HG02678 (cell line): ENCODE results near the gene UVSSA.
"Not testable (repeated sequence)": the region's sequence is repeated elsewhere in the genome, so short reads cannot be mapped to it uniquely, and the experiment has no call there.

Source experiments
- ATAC-seq: cut with Tn5 transposase; IDR thresholded peaks from one replicate; pipeline ENCODE4 v1.9.1; 2021; ENCODE audit warnings: mild to moderate bottlenecking, moderate library complexity; ENCODE audit not compliant: unreplicated experiment

The UVSSA gene

DNA sequence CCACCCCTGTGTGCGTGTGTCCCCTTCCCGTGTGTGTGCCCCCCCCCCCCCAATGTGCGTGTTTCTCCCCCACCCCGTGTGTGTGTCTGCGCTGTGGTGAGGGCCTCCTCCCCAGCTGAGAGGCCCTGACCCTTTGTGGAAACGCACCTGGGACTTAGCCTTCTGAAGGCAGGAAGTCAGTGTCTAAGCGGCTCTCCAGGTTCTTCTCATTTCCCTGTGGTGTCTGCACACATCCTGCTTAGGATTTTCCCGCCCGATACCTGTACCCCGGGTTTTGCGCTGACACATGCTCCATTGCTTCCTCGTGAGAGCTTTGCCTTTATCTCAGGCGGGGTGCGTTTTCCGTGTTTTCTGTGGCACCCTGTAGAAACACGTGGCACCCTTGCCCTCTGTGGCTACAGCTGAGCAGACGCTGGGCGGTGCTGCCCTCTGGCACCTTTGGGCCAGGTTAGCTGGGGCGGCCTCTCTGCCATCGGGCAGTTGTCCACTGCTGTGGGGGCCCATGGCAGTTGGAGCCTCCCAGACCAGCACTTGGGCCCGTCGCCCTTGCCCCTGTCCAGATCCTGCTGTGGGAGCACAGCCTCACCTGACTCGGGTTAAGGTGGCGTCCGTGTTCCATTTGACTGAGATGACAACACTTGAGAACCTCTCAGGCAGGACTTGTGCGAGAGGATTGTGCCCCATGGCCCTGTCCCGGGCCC is 31.0 kb upstream of the UVSSA start:
- no peak for ATAC-seq

DNA sequence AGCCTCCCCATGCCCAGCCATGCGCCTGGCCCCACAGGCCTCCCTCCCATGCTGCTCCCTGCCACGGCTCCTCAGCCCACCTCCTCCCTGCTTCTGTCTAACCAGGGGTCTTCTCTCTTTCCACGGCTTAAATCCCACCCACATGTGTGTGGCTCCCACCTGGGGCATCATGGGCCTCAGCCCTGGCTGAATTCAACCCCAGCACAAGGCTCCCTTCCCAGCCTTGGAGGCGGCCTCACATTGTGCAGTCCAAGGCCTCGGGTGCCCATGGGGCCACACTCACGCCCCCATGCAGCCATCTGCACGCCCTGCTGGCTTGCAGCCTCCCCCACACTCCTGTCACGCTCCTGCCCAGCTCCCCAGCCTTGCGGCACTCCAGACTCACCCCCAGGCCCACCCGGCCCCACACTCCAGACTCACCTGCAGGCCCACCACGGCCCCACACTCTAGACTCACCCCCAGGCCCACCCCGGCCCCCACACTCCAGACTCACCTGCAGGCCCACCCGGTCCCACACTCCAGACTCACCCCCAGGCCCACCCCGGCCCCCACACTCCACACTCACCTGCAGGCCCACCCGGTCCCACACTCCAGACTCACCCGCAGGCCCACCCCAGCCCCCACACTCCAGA is 30.4 kb upstream of the UVSSA start:
- ATAC-seq: no peak

DNA sequence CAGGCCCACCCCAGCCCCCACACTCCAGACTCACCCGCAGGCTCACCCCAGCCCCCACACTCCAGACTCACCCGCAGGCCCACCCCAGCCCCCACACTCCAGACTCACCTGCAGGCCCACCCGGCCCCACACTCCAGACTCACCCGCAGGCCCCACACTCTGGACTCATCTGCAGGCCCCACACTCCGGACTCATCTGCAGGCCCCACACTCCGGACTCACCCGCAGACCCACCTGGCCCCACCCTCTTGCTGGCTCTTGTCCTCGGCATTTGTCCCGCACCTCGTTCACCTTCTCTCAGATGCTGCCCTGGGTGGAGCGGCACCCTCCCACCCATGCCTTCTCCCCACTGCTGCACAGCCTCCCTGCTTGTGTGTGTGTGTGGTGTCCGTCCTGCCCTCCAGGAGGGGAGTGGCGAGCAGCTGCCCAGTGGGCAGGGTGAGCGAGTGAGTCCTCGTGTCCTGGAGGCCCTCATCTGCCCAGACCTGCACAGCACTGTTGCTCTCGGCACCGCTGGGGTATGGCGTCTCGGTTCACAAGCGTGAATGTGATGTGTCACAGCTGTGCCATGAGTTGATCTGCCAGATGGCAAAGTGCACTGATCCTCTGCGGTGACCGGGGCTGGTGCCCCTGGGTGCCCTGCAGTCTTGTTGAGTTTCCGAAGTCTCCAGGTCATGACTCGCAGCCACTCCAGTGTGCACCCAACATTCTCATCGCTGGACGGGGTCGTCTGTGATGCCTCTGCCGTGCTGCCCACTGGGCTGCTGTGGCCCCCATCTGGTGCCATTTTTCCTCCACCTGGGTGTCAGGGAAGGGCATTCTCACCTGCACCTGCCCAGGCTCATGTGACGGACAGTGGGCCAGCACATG is 29.6 kb upstream of the UVSSA start:
- no peak for ATAC-seq

DNA sequence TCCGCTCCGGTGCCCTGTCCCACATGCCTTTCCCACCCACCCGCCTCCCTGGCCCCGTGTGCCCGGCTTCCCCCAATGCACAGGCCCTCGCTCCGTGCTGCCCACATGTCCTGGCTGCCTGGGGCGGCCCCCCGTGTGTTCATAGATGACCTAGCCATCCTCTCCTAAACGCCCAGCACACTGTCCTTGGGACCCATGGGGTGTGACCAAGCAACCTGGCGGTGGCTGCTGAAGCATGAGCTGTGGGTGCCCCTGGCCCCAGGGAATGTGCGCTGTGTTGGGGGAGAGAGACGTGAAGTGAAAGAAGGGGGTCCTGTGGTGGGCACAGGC is 29.0 kb upstream of the UVSSA start:
- no peak for ATAC-seq

DNA sequence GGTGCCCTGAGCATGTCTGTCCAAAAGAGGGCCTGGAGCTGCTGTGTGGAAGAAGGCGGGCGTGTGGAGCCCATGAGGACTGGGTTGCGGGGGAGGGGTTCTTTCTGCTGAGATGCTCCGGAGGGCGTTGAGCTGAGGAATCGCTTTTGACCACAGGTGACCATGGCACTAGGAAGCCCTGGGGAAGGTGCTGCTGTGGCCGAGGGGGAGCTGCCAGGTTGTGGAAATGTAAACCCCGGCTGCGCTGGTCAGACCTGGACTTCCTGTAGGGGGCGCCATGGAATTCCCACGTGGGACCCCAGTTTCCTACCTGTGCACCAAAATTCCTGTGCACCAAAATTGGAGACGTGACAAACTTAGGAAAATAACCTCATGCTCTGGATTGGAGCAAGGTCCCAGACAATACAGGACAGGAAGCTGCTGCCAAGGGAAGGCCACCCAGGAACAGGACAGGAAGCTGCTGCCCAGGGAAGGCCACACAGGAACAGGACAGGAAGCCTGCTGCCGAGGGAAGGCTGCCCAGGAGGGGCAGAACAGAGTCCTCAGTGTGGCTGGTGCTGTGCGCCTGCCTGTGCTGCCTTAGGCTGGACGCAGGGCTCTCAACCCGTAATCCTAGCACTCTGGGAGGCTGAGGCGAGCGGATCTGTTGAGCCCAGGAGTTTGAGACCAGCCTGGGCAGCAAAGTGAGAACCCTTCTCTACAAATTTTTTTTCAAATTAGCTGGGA is 28.4 kb upstream of the UVSSA start:
- ATAC-seq: no peak

DNA sequence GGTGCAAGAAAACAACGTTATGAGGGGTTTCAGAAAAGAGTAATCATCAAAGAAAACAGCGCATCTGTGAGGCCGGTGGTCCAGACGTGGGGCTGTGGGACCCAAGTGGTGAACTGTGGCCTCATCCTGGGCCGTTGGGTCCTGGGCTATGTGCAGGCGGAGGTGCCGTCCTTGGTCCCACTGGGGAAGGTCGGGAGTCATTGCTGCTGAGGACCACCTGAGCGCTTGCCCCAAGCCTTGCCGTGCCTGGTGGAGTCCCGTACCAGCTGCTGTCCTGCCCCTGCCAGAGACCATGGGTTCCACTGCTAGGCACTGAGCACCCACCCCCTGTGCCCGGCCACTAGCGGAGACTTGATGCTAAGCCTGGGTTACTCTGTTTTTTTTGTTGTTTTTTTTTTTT is 25.5 kb upstream of the UVSSA start:
- ATAC-seq: no peak

DNA sequence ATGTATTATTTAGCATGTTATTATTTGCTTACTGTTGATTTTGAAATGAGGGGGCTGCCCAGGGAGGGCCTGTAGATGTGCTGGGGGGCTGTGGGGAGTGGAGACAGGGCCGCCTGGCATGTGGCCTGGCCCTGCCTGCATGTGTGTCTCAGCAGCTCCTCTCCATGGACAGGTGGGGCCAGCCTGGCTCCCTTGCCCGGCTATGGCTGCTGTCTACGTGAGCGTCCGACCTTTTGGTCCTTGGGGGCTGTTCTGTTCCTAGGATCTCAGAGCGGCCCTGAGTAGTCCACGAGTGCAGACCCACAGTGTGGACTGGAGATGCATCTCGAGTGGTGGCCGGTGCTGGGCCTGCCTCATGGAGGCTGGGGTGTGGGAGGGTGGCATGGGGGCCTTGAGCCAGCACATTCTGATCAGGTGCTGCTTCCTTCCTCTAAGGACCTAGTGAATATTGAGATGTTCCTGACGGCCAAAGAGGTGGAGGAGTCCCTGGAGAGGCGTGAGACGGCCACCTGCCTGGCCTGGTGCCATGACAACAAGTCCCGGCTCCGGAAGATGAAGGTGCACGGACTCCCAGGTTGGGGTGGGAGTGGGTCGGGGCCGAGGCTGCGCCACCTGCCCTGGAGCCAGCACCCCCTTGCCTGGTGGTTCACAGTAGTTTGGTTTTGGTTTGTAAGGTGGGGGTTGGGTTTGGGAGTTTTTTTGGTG is 24.9 kb upstream of the UVSSA start:
- no peak for ATAC-seq

DNA sequence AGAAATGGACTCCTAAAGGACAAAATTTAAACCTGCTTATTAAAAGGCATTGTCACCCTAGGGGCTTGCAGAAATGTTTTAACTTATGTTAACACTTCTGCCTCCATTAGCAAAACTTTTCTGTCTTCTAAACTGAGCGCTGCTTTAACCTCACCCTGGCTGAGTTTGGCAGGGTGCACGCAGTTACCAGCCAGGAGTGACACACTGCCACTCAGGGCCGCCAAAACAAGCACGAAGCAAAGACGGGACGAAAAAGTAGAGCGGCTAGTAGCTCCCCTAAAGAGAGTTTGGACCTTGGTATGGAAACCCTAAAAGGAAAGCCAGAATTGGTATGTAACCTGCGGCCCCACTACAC is 23.8 kb upstream of the UVSSA start:
- ATAC-seq: no peak

DNA sequence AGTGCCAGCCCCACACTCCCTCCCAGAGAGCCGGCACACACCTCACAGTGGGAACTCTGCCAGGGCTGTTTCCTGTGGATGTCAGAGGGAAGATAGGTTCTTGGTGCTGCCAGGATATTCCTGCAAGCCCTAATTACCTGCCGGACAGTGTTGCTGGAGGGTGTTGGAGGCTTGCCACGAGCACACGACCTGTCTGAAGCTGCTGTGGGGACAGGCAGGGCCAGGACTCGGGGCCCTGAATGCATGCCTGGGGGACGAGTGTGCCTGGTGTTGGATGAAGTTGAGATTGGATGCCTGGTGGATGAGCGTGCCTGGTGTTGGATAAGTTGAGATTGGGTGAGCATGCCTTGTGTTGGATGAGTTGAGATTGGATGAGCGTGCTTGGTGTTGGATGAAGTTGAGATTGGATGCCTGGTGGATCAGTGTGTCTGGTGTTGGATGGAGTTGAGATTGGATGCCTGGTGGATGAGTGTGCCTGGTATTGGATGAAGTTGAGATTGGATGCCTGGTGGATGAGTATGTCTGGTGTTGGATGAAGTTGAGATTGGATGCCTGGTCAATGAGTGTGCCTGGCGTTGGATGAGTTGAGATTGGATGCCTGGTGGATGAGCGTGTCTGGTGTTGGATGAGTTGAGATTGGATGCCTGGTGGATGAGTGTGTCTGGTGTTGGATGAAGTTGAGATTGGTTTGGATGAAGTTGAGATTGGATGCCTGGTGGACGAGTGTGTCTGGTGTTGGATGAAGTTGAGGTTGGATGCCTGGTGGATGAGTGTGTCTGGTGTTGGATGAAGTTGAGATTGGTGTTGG is 23.2 kb upstream of the UVSSA start:
- no peak for ATAC-seq

DNA sequence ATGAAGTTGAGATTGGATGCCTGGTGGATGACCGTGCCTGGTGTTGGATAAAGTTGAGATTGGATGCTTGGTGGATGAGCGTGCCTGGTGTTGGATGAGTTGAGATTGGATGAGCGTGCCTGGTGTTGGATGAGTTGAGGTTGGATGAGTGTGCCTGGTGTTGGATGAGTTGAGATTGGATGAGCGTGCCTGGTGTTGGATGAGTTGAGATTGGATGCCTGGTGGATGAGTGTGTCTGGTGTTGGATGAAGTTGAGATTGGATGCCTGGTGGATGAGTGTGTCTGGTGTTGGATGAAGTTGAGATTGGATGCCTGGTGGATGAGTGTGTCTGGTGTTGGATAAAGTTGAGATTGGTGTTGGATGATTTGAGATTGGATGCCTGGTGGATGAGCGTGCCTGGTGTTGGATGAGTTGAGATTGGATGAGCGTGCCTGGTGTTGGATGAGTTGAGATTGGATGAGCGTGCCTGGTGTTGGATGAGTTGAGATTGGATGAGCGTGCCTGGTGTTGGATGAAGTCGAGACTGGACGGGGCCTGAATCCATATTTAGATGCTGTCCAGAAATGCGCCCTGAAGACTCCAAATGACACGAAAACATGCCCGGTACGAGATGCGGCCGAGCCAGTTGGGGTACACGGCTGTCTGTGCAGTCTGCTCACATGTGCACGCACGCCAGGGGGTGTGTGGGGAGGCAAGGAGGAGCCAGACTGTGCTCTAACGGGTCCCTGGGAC is 22.4 kb upstream of the UVSSA start:
- not testable (repeated sequence) for ATAC-seq

DNA sequence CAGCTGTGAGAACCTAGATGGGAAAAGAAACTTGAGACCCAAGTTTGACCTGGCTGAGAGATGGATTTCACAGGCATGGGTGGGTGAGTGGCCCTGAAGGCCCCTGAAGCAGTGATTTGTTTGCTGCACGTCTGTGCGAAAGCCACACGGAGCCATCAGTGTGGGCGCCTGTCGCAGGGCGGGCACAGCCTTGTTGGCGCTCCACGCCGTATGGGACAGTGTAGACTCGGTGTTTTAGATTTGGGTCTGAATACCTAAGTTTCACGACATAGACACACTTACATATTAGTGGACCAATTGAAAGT is 21.9 kb upstream of the UVSSA start:
- no peak for ATAC-seq

DNA sequence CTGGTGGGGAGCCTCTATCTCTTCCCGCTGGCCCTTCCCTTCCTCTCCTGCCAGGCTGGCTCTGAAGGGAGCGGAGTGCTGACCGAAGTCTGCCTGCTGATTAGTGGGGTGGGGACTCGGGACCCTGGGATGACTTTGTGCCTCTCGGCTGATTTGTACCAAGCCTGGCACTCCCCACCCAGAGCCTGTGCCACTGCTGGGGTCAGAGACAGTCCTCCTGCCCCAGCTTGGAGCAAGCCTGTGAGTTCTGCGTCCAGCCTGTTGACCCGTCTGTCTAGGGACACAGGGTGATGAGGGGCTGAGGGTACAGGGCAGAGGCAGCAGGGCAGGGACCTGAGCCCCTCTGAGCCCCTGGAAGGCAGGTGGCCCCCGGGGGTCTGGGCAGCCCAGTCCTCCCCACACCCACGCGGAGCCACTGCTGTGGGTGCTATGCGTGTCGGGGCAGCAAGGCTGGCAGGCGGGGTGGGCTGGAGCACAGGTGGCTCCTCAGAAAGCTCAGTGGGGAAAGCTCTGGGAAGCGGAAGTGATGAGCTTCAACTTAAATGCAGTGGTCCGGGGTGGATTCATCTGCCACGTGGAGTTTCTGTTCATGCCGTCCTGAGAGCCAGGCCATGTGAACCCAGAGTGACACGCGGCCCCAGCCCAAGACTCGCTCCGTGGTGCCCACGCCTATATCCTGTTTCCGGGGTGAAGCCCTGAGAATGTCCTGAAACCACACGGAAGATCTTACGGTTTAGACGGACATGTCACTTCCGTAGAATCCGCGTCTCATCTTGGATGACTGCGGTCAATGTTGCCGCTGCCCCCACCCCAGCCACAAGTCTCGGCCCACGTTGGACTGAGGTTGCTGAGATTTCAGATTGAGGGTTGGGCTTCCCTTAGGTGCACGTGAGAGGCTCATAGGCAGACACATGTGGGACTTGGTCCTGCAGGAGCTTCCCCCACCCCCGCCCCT is 21.1 kb upstream of the UVSSA start:
- ATAC-seq: no peak

DNA sequence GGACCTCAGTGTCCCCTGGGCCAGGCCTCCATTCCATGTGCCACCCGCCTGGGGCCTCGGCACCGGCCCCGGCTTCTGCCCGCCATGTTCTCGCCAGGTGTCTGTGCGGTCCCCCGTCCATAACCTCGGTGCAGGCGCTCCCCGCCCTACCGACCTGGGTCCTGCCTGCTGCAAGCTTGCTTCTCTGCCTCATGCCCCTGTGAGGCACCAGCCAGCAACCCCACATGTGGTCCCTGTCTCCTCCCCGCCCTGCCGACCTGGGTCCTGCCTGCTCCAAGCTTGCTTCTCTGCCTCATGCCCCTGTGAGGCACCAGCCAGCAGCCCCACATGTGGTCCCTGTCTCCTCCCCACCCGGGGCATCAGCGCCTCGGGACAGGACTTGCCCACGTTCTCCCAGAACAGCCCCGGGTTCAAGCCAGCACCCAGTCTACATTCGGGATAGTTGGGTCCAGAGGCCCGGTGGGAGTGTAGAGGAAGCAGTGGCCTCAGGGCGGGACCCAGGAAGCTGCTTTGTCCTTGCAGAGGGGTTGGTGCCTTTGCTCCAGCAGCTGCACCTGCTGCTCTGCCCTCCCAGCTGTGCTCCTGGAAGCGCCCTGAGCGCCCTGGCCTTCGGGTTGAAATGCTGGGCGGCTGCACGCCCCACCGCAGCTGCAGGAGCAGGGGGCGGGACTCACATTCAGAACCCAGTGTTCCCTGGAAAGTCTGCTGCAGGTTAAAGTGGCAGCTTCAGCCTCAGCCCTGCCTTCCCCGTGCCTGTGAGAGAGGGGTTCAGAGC is 20.1 kb upstream of the UVSSA start:
- ATAC-seq: no peak

DNA sequence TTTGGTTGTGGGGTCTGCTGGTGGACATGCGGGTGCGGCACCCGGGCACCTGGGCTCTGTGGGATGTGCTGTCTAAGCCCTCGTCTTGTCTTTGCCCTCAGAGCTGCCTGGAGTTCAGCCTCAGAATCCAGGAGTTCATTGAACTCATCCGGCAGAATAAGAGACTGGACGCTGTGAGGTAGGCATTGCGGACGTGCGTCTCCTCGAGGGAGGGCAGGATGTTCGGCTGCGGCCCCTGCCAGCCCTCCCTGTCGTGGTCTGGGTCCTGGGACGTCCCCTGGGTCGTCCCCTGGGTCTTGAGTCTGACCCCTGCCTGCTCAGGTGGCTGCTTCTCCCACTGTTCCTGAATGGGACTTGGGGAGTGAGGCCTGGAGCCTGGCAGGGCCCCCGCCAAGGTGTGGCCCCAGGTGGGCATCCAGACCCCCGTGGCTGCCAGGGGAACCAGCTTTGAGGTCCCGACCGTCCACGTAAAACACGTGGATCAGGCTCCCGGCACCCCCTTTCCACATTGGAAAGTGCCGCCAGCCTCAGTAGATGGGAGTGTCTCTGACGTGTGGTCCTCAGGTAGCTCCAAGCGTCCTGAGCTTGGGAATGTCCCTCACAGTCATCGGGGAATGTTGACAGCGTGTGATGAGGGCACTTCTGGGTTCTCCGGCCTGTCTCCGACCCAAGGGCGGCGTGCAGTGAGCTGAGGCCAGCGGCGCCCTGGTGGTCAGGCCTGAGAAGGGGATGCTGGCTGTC is 19.3 kb upstream of the UVSSA start:
- no peak for ATAC-seq

DNA sequence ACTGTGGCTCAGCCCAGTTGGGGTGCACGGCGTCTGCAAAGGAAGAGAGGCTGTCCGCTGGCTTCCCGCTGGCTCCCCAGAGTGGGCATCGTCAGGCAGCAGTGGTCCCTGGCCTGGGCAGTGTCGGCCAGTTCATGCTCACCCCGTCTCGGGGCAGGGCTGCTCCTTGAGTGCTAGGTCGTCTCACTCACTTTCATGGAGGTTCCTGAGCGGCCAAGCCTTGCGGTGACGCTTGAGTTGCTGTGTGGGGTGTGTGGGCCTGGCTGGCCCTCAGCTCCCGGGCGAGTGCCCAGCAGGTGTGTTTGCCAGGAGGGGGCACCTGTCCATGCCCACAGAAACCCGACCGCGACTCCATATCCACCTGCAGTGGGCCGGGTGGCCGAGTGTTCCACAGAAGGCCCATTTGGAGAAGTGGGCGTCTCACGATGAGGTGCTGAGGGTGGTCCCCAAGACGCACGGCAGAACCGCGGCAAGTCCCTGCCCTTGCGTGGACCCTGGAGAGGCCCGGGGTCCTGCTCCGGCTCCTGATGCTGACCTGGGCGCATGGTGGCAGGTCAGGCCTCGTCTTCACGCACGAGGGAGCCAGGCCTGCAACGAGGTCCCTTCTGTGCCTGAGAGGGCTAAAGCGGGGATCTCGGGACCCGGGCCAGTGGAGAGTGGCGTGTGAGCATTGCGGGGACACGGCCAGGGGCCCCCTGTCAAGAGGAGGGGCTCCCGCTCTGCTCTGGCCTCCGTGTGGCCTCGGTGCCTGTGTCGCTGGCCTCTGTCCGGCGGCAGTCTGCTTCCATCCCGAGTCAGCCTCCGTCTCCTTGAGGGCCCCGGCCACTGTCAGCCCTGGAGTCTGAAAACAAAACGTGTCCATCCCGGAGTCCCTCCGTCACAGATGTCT is 18.5 kb upstream of the UVSSA start:
- ATAC-seq: no peak
